Breast epithelium (tissue), 3 donors: ENCODE results near the gene IRF5.

Experiments
- POLR2A ChIP-seq: fragments of 450-650 bp; IDR thresholded peaks from one replicate; pipeline ENCODE4 v1.6.1; 2016; ENCODE audit warnings: antibody characterized with exemption, mild to moderate bottlenecking, moderate library complexity
- POLR2AphosphoS5 ChIP-seq, 3 donors: sonication (generic); formaldehyde crosslinking; IDR thresholded peaks; one replicate each; pipeline ENCODE4 v1.6.1; 2017; ENCODE audit warnings: antibody characterized with exemption in 3 of 3
- TF ChIP-seq, protein P1 (sequence below), 3 donors: fragments of 450-650 bp; IDR thresholded peaks; one replicate each; pipeline ENCODE4 v1.5.1; 2016 to 2017; ENCODE audit warnings: antibody characterized with exemption in 3 of 3, mild to moderate bottlenecking in 3 of 3, moderate library complexity in 3 of 3

DNA sequence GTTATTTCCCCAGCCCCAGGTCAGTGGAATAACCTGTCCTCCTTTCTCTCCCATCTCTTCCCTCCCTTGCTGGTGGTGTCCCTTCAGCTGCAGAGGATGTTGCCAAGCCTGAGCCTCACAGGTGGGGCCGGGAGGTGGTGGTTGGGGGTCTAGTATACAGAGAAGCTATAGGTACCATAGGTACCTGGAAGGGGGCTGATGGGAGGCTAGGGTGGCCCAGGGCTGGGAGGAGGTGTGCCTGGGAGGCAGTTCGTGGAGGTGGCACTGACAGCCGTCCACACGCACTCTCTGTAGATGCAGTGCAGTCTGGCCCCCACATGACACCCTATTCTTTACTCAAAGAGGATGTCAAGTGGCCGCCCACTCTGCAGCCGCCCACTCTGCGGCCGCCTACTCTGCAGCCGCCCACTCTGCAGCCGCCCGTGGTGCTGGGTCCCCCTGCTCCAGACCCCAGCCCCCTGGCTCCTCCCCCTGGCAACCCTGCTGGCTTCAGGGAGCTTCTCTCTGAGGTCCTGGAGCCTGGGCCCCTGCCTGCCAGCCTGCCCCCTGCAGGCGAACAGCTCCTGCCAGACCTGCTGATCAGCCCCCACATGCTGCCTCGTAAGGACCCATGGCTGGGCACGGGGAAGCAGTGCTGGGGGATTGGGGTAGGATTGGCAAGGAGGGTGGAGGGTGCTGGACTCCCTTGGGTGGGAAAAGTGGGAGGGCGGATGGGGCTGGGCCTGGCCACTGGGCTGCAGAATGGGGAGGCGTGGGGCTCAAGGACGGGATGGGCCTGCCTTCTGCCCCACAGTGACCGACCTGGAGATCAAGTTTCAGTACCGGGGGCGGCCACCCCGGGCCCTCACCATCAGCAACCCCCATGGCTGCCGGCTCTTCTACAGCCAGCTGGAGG, 9.5 kb downstream of the IRF5 start:
- TF ChIP-seq, protein P1, sequence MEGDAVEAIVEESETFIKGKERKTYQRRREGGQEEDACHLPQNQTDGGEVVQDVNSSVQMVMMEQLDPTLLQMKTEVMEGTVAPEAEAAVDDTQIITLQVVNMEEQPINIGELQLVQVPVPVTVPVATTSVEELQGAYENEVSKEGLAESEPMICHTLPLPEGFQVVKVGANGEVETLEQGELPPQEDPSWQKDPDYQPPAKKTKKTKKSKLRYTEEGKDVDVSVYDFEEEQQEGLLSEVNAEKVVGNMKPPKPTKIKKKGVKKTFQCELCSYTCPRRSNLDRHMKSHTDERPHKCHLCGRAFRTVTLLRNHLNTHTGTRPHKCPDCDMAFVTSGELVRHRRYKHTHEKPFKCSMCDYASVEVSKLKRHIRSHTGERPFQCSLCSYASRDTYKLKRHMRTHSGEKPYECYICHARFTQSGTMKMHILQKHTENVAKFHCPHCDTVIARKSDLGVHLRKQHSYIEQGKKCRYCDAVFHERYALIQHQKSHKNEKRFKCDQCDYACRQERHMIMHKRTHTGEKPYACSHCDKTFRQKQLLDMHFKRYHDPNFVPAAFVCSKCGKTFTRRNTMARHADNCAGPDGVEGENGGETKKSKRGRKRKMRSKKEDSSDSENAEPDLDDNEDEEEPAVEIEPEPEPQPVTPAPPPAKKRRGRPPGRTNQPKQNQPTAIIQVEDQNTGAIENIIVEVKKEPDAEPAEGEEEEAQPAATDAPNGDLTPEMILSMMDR (IDR thresholded peaks at IDR 0.05), result no peak
- TF ChIP-seq POLR2A, result no peak
- no peak for TF ChIP-seq POLR2AphosphoS5 (IDR thresholded peaks at IDR 0.05)
